A549 (cell line): ENCODE data around the gene ATP2C2. TPM values are rescaled to one million over a fixed set of nuclear protein-coding genes. Genes with fewer than 3 reads are reported as not detected.

Experiments
- ATAC-seq, 2 experiments: fragments of 200-7000 bp in 1 of 2; fragments of >200 bp in 1 of 2; cut with Nextera tagmentation in 1 of 2; cut with Tn5 transposase in 1 of 2; 3 replicates each; pipeline versions ENCODE4 v1.8.0 to v1.9.1; 2018 to 2020; ENCODE audit warnings: mild to moderate bottlenecking in 1 of 2, moderate library complexity in 1 of 2
- CTCF ChIA-PET: fragments of 300-600 bp; sonication (Branson Sonifier 250); formaldehyde crosslinking; extraction: SDS; loops from one replicate; lab custom pipeline; 2021; ENCODE audit warnings: antibody characterized with exemption, inconsistent platforms; lab: Yijun Ruan, JAX
- POLR2A ChIA-PET: fragments of 350-600 bp; formaldehyde crosslinking; extraction: SDS; loops from one replicate; lab custom pipeline; 2021; ENCODE audit warnings: antibody characterized with exemption, inconsistent platforms; lab: Yijun Ruan, JAX
- DNase-seq, 2 experiments: peaks; one replicate each; pipeline versions ENCODE4 v3.0.0 to v3.0.0-alpha.2; 2011 to 2016; ENCODE audit warnings: low read depth in 1 of 2, low spot score in 1 of 2
- FAIRE-seq: peaks from 2 replicates; lab custom pipeline; 2011; peaks lifted over from hg19 to GRCh38; lab: Jason Lieb, UNC
- H3K27ac ChIP-seq, 2 experiments: fragments of >200 bp; sonication (Bioruptor Twin); formaldehyde crosslinking; 3 replicates each; pipeline ENCODE4 v1.5.1; 2016 to 2017
- H3K4me1 ChIP-seq: fragments of >200 bp; sonication (Bioruptor Twin); formaldehyde crosslinking; 3 replicates; pipeline ENCODE4 v1.6.1; 2016
- H3K4me2 ChIP-seq: fragments of >200 bp; sonication (Bioruptor Twin); formaldehyde crosslinking; 3 replicates; pipeline ENCODE4 v1.6.1; 2016
- H3K4me3 ChIP-seq: fragments of >200 bp; sonication (Bioruptor Twin); formaldehyde crosslinking; 3 replicates; pipeline ENCODE4 v1.5.1; 2016
- H3K9me3 ChIP-seq: fragments of >200 bp; sonication (Bioruptor Twin); formaldehyde crosslinking; 3 replicates; pipeline ENCODE4 v1.6.1; 2016
- CBX2 ChIP-seq: fragments of 200-600 bp; sonication (generic); IDR thresholded peaks from 2 replicates; pipeline ENCODE4 v1.6.1; 2016; ENCODE audit warnings: low read depth, mild to moderate bottlenecking, borderline replicate concordance
- CBX8 ChIP-seq: fragments of 200-600 bp; sonication (generic); IDR thresholded peaks from 2 replicates; pipeline ENCODE4 v1.6.1; 2016
- CEBPB ChIP-seq, 2 experiments: fragments of >200 bp in 1 of 2; sonication (Bioruptor Twin) in 1 of 2; formaldehyde crosslinking in 1 of 2; IDR thresholded peaks; 2 replicates each; pipeline ENCODE4 v1.6.1; 2012 to 2016
- EHF ChIP-seq: fragments of 250-450 bp; sonication (Bioruptor Pico); IDR thresholded peaks from 2 replicates; pipeline ENCODE4 v1.5.0; 2020; ENCODE audit warnings: mild to moderate bottlenecking
- ESRRA ChIP-seq: fragments of 150-350 bp; IDR thresholded peaks from 2 replicates; pipeline ENCODE4 v1.6.1; 2014; ENCODE audit warnings: mild to moderate bottlenecking, low read length, borderline replicate concordance
- FOXS1 ChIP-seq: fragments of 250-450 bp; sonication (Bioruptor Pico); IDR thresholded peaks from 2 replicates; pipeline ENCODE4 v1.5.0; 2020; ENCODE audit warnings: mild to moderate bottlenecking, moderate library complexity
- HOXB13 ChIP-seq: fragments of 250-450 bp; sonication (Bioruptor Pico); IDR thresholded peaks from 2 replicates; pipeline ENCODE4 v1.5.0; 2020; ENCODE audit warnings: low read depth, mild to moderate bottlenecking, moderate library complexity
- HOXB5 ChIP-seq: fragments of 250-450 bp; sonication (Bioruptor Pico); IDR thresholded peaks from 2 replicates; pipeline ENCODE4 v1.5.0; 2020; ENCODE audit warnings: mild to moderate bottlenecking, moderate library complexity
- JUN ChIP-seq, 2 experiments: fragments of >200 bp; sonication (Bioruptor Twin); formaldehyde crosslinking; IDR thresholded peaks; 2 replicates in 1 of 2; 3 replicates in 1 of 2; pipeline ENCODE4 v1.6.1; 2016 to 2017
- KDM1A ChIP-seq: fragments of 200-600 bp; sonication (generic); IDR thresholded peaks from 2 replicates; pipeline ENCODE4 v1.6.1; 2016; ENCODE audit warnings: low read depth, mild to moderate bottlenecking
- KDM5A ChIP-seq: fragments of 200-600 bp; sonication (generic); IDR thresholded peaks from 2 replicates; pipeline ENCODE4 v1.6.1; 2016; ENCODE audit warnings: antibody characterized with exemption, mild to moderate bottlenecking
- PBX3 ChIP-seq: IDR thresholded peaks from 2 replicates; pipeline ENCODE4 v1.6.1; 2012
- RCOR1 ChIP-seq: fragments of 150-350 bp; IDR thresholded peaks from 2 replicates; pipeline ENCODE4 v1.6.1; 2014; ENCODE audit warnings: antibody characterized with exemption, low read length, low read depth
- RFX5 ChIP-seq: fragments of 450-650 bp; IDR thresholded peaks from 2 replicates; pipeline ENCODE4 v1.7.1; 2014; ENCODE audit warnings: antibody characterized with exemption, mild to moderate bottlenecking, moderate library complexity
- TFCP2L1 ChIP-seq: fragments of 250-450 bp; sonication (Bioruptor Pico); IDR thresholded peaks from 2 replicates; pipeline ENCODE4 v1.5.0; 2021; ENCODE audit warnings: mild to moderate bottlenecking
- ZNF302 ChIP-seq: fragments of 250-450 bp; sonication (Bioruptor Pico); IDR thresholded peaks from 2 replicates; pipeline ENCODE4 v1.9.0; 2021; ENCODE audit warnings: inconsistent platforms, mild to moderate bottlenecking, moderate library complexity
- WGBS: methylation state at CpG from one replicate; pipeline ENCODE4 v1.1.6; 2017; ENCODE audit errors: missing lambda C conversion rate; 5-methylcytosine and 5-hydroxymethylcytosine counted together
- polyA plus RNA-seq, 4 experiments: library from polyadenylated mRNA; depleted of rRNA in 3 of 4; stranded (reverse); fragments of >200 nt; fragmentation: RNase III in 1 of 4; extraction: RNeasy Plus Mini Kit Qiagen cat#74134 plus additional on column Dnase treatment in 1 of 4; gene quantifications; 2 replicates in 3 of 4; 3 replicates in 1 of 4; pipeline ENCODE4 v1.2.3, GENCODE V29; 2011 to 2017
- TF ChIP-seq, protein P1 (sequence below): fragments of >200 bp; sonication (Bioruptor Twin); formaldehyde crosslinking; IDR thresholded peaks from 3 replicates; pipeline ENCODE4 v1.5.1; 2016
- TF ChIP-seq, protein P2 (sequence below): fragments of 250-450 bp; sonication (Bioruptor Pico); IDR thresholded peaks from 2 replicates; pipeline ENCODE4 v1.5.0; 2020; ENCODE audit warnings: low read depth, mild to moderate bottlenecking, moderate library complexity

Gene ATP2C2
- polyA plus RNA-seq, 2 of the 4 experiments (the other 2 are of a cell fraction), result 0.14 to 0.17 TPM

GRCh38 chr16:84387021-84387420 is 18.7 kb downstream of the ATP2C2 start (continued):
- TF ChIP-seq, protein P1, sequence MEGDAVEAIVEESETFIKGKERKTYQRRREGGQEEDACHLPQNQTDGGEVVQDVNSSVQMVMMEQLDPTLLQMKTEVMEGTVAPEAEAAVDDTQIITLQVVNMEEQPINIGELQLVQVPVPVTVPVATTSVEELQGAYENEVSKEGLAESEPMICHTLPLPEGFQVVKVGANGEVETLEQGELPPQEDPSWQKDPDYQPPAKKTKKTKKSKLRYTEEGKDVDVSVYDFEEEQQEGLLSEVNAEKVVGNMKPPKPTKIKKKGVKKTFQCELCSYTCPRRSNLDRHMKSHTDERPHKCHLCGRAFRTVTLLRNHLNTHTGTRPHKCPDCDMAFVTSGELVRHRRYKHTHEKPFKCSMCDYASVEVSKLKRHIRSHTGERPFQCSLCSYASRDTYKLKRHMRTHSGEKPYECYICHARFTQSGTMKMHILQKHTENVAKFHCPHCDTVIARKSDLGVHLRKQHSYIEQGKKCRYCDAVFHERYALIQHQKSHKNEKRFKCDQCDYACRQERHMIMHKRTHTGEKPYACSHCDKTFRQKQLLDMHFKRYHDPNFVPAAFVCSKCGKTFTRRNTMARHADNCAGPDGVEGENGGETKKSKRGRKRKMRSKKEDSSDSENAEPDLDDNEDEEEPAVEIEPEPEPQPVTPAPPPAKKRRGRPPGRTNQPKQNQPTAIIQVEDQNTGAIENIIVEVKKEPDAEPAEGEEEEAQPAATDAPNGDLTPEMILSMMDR, result no peak
- no peak for TF ChIP-seq JUN (IDR thresholded peaks at IDR 0.05)

DNA sequence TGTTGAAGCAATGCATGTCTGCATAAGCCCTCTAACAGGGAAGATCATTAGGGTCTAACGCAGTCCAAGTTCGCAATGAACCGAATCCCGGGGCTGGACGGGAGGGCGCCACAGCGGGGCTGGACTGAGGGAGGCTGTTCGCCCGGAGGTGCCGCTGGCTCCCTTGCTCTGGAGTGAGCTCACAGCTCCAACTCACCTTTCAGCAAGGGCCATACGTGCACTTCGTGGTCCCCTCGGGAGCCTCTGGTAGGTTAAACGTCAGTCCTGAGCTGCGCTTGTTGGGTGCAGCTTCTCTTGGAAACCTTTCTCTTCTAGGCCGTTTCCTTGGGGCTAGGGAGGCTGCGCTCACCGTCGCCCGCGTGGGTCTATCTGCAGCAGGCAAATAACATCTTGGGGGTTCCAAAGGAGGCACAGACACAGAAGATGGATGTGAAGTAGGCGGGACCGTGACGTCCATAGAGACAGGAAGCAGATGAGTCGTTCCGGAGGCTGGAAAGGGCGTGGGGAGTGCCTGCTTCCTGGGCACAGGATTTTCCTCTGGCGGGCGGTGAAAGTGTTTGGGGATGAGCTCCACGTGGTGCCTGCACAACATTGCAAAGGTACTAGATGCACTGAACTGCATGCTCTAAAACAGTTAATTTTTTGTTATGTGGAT is 21.9 kb downstream of the ATP2C2 start:
- CTCF ChIA-PET, result interaction anchor here (0.6 to 1.9 kb wide), 5 partner anchors 13 to 434 kb away, joined by 3 to 5 read pairs (median 4); no protein-coding TSS in a partner anchor
- H3K4me3 ChIP-seq, result no peak overlapping the region
- 78% methylated on average over 30 of the region's 30 CpGs for WGBS
- no peak overlapping the region for H3K4me2 ChIP-seq
- no peak for TF ChIP-seq FOXS1 (CRISPR knock-in tag)
- no peak for TF ChIP-seq CEBPB (IDR thresholded peaks at IDR 0.05)
- no peak for TF ChIP-seq CBX2
- no peak for TF ChIP-seq PBX3
- TF ChIP-seq, protein P2, sequence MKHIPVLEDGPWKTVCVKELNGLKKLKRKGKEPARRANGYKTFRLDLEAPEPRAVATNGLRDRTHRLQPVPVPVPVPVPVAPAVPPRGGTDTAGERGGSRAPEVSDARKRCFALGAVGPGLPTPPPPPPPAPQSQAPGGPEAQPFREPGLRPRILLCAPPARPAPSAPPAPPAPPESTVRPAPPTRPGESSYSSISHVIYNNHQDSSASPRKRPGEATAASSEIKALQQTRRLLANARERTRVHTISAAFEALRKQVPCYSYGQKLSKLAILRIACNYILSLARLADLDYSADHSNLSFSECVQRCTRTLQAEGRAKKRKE (CRISPR knock-in tag), result no peak
- TF ChIP-seq ESRRA, result no peak
- no peak for TF ChIP-seq EHF (CRISPR knock-in tag)
- no peak for TF ChIP-seq RCOR1
- no peak for TF ChIP-seq KDM5A
- no peak for TF ChIP-seq ZNF302 (CRISPR knock-in tag)
- no peak for TF ChIP-seq KDM1A
- TF ChIP-seq RFX5, result no peak
- TF ChIP-seq TFCP2L1 (CRISPR knock-in tag), result no peak
- TF ChIP-seq CBX8, result no peak
- TF ChIP-seq, protein P1, result no peak
- no peak for TF ChIP-seq HOXB5
- no peak for TF ChIP-seq HOXB13 (CRISPR knock-in tag)
- FAIRE-seq, result no peak
- POLR2A ChIA-PET, result interaction anchor here (0.6 kb wide), 2 partner anchors 72 to 162 kb away, joined by 3 to 4 read pairs; no protein-coding TSS in a partner anchor
- H3K27ac ChIP-seq, result peak overlapping the region in 1 of 2 experiments; percentile 42; a peak in 3 of 6 replicates
- peak; percentile 35 to 42; a peak in 1 of 6 replicates for ATAC-seq
- DNase-seq, result peak in 1 of 2 experiments; percentile 45
- peaks cover under 1% of the 10 kb centered on the region; the same call in 1 of the 3 replicates for H3K9me3 ChIP-seq
- peaks cover 10% of the 10 kb centered on the region; the same call in 2 of the 3 replicates for H3K4me1 ChIP-seq
